Left cardiac atrium (tissue), 4 donors: ENCODE data around the gene EQTN. TPM values are rescaled to one million over a fixed set of nuclear protein-coding genes. Genes with fewer than 3 reads are reported as not detected.
A peak's percentile ranks its signal among the peaks of the same experiment; 100 is the strongest.

Source experiments
- ATAC-seq, 2 donors: fragments of 200-7000 bp; cut with Tn5 transposase; one replicate each; pipeline ENCODE4 v1.9.1; 2020; ENCODE audit warnings: mild to moderate bottlenecking in 2 of 2, moderate library complexity in 2 of 2
- DNase-seq: peaks from one replicate; pipeline ENCODE4 v3.0.0-alpha.2; 2020
- intact Hi-C, 2 donors: fragments of 100-400 bp; cut with DNase I; formaldehyde crosslinking; loops; one replicate each; pipeline versions ENCODE4 v1.14.1 to v1.15.1; 2022 to 2023
- long read RNA-seq: library from polyadenylated mRNA; unstranded; transcript quantifications from one replicate; pipeline ENCODE4 v2.0.0, GENCODE V29; 2021
- total RNA-seq, 2 donors: library from RNA; stranded (reverse); fragmentation: NEBNext Ultra II Directional; extraction: Animal tissue kit (Norgen Biotek cat#: 25700); gene quantifications; one replicate each; pipeline ENCODE4 v1.2.1, GENCODE V29; 2021
- donor health status: DM: no; HTN: yes; CAD: no.
- donor health status: DM: no; HTN: yes; CAD: no; lungs with severe emphysema.
- donor health status: DM: yes; HTN: yes; CAD: no.
- donor health status: Dilated cardiomyopathy.

Gene EQTN
- total RNA-seq = not detected
- long read RNA-seq = 0 reads

DNA sequence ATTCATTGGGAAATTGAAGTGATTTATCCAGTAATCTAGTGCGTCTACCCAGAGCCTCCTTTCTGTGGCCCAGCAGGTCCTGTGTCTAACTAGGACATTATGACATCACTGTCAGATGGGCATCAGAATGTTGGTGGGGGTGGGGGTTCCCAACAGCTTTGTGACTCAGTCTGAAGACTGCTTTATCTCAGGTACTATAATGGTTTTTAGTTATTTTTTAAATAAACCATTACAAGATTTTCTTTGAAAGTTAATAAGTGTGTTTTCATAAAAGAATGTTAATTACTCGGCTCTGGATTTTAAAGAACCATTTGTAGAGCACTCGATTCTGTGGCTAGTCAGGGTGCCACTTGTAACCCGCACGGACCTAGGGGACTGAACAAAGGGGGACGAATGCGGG, at the start of gene EQTN:
Gene EQTN (minus strand): TSS at position 101 of the 400 bp plus-strand sequence. CDS start 95 bp downstream, at position 6.
- intact Hi-C loops = no loop called here
- DNase-seq = no peak
- no peak for ATAC-seq

GRCh38 chr9:27344776-27345175, 47.8 kb upstream of the EQTN start:
- intact Hi-C loops = no loop called here
- DNase-seq (no peak), ATAC-seq (no peak)

DNA sequence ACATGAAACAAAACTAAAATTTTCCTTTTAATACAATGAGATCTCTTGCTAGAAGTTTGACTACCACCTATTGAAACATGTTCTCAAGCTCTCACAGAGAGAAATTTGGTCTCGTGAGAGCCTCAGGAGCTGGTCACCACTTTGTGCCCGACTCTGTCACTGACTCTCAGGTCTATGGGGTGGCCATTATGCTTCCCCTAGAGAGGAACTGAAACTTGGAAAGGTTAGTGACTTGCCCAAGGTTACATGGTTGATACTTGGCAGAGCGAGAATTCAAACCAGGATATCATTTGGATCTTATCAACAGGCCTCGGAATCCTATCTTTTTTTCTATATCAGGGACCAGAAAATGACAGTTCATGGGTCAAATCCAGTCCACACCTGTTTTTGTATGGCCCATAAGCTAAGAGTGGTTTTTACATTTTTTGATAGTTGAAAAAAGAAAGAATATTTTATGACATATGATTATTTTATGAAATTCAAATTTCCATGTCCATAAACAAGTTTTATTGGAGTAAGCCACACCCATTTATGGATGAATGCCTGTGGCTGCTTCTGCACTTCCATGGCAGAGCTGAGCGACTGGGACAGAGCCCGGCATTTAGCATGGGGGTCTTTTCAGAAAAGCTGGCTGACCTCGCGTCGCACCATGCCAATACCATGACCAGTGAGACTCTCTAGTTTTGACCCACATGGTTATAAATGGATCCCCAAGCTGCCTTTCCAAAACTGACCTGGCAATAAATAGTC, 44.8 kb upstream of the EQTN start:
- no peak for DNase-seq
- intact Hi-C loops = no loop called here
- ATAC-seq = no peak

DNA sequence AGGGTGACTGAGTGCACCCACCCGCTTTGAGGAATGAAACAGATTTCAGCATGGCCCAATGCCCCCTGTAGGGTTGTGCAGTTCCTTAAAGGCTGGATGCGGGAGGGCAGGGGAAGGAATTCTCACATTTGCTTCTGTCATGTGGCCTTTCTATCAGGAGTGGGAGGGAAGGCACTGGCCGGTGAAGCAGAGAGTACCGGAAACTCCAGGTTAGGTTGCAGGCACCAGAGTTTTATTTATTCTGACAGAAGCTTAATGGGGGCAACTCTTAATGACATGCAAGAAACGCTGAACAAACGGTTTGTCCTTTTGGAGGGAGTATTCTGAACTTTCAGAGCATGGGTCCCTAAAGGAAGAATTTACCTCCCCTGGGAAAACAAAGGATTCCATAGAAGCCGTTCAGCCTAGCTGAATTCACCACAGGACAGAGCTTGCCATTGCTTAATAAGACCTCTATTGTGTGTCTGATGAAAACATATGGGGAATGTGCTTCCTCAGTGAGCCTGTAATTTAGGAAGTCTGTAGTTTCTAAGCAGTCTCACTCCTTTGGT, 44.1 kb upstream of the EQTN start:
- ATAC-seq (peak in 1 of 2 donors; percentile 45), DNase-seq (no peak)
- intact Hi-C loops = no loop called here

DNA sequence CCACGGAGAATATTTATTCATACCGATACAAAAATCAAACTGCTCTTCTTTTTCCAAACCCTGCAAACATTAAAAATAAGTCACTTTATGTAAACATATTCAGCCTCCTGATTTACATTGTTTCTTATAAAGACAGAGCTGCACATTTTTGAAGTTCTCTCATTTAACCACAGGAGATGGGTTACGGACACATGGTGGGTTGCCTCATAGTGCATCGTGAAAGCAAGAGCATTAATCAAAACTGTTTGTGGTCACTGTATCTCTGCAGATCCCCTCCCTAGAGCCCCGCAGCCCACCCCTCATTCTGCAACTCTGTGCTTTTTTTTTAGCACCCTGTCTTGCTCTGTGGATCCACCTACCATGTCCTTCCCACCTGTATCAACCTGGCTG, 43.3 kb upstream of the EQTN start:
- no peak for DNase-seq
- intact Hi-C loops = no loop called here
- no peak for ATAC-seq

DNA sequence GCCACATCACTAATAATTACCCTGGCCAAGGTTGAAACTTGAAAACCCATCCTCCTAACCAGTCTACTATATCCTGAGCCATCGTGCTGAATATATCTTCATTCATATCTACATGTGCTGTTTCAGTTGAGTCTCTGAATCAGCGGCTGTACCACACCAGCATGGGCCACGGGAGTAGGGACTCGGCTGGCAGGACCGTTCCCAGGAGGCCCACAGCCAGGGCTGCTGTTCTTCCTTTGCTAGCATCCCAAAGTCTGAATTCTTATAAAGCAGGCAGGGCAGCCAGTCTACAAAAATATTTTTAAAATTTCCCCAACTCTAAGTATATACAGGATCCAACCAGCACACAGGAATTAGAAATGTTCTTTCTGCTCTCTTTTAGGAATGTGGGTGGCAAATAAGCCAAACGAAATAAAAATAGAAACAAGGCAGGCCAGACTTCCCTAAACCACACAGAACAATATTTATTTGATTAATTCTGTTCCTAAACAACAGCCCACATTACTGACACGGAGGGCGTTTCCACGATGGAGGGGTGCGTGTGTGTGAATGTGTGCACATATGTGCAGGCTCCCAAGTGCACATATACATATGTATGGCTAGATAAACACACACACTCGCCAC, 42.8 kb upstream of the EQTN start:
- peak in 1 of 2 donors; percentile 54 for ATAC-seq
- DNase-seq = no peak
- intact Hi-C loops = loop anchor here in 1 of 2 donors (5.0 kb wide), 1 partner anchor 188 kb away; the partner anchor contains the start of gene MOB3B

- intact Hi-C loops = loop anchor here in 1 of 2 donors (5.0 kb wide), 1 partner anchor 189 kb away; the partner anchor contains the start of gene MOB3B
- DNase-seq (no peak), ATAC-seq (peak in 1 of 2 donors; percentile 18)
These were observed 41.6 kb upstream of the EQTN start for GRCh38 chr9:27338527-27338903.

DNA sequence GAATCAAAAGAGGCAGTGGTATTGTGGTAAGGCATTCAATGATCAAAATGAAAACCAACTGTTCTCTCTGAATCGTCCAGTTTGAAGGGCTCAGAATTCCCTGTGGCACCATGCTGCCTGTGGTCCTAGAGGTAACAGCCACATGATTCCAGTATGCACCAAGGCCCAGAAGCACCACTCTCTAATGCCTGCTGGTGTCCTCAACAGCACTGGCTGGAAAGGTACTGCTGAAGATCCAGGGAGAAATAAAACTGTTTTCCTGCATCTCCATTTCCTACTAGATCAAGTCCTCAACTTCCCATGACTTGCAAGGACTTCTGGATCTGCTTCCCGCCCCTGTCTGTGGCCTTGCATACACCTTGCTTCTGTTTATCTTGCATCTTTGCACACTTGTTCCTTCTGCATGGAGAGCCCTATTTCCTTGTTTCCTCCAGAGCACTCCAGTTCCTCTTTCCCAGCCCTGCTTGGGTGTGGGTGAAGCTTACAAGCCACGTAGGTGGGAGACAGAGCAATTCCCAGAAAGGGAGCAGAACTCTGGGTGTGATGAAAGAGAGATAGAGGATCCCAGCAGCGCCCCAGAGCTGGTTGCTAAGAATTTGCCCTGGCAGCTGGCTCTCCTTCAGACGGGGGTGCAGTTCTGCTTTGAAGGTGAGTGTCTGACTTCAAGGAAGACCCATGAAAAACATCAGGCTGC, 41.0 kb upstream of the EQTN start:
- DNase-seq (no peak), ATAC-seq (peak in 1 of 2 donors; percentile 41)
- intact Hi-C loops = loop anchor here in 1 of 2 donors (5.0 kb wide), 1 partner anchor 189 kb away; the partner anchor contains the start of gene MOB3B

DNA sequence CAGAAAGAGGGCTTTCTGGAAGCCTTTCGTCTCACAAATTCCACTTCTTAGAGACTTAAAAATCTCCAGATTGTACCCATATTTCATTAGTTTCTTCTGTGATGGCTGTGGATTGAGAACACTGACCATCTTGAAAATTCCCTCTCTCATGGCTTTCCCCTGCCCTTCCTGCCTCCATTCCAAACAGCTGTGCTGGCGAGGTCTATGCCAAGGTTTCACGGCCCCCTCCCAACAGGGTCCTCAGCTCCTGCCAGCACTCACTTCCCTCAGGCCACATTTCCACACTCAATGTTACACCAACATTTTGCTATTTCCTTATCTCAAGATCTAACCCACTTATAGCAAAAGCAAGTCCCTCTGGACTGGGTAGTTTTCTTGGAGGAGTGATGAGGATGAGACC, 40.3 kb upstream of the EQTN start:
- ATAC-seq = no peak
- no peak for DNase-seq
- intact Hi-C loops = loop anchor here in 1 of 2 donors (5.0 kb wide), 1 partner anchor 190 kb away; the partner anchor contains the start of gene MOB3B

- DNase-seq (no peak), ATAC-seq (no peak)
- intact Hi-C loops = loop anchor here in 1 of 2 donors (5.0 kb wide), 1 partner anchor 190 kb away; the partner anchor contains the start of gene MOB3B
These were observed 39.9 kb upstream of the EQTN start for GRCh38 chr9:27336829-27337228.

DNA sequence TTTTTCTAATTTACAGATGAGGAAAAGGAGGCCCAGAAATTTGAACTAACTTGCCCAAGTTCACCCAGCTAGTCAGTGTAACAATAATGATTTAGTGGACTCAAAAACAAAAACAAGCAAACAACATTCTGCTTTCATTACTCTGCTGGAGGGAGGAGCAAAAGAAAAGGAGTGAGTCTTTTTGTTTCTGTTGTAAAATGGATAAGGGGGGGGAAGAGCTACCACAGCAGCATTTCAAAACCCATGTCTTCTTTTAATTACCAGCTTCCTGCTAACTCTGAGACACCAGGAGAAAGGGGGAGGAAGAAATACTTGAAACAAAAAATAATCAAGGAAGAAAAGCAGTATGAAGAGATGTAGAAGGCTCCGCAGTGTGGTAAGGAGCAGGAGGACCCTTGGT, 39.2 kb upstream of the EQTN start:
- no peak for ATAC-seq
- no peak for DNase-seq
- intact Hi-C loops = loop anchor here in 1 of 2 donors (5.0 kb wide), 1 partner anchor 191 kb away; the partner anchor contains the start of gene MOB3B

GRCh38 chr9:27335075-27335474, 38.1 kb upstream of the EQTN start:
- intact Hi-C loops = loop anchor here in 1 of 2 donors (5.0 kb wide), 1 partner anchor 192 kb away; the partner anchor contains the start of gene MOB3B
- DNase-seq (no peak), ATAC-seq (no peak)

DNA sequence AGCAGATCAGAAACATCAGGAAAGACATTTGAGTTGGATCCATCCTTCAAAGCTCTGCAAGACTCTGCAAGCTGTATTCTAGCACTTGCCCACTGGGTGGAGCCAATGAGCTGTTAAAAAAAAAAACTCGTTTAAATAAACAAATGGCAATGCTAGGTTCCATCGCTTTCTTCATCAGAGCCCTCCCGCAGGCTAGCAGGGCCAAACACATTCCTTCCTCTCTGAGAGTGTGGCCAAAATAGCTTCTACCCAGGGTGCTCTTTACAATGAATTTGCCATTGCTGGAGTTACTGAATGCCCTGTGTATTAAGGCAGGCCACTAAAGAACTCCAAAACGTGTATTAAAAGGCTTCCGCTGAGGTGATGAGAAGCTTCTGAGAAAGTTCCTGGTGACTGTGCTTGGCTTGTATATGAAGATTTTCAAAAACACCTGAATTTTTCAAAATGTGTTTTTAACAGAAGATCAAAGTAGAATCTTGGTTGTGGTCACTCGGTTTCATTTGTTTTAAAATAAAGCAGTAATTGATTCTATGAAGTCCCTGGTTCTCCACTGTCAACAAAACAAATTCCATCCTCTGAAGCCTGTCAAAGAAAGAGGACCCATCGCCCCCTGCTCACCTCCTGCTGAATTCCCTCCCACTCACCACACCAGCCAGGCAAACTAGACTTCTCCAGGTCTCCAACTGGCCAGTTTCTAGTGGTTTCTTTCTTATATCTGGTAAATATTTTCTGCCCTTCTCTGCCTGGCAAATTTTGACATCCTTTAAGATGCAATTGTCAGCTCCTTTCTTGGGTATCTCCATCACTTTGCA, 36.5 kb upstream of the EQTN start:
- ATAC-seq (peak; percentile 92), DNase-seq (peak; percentile 49)
- intact Hi-C loops = loop anchor here (1.0 to 5.0 kb wide), 3 partner anchors 196 to 215 kb away; partner anchors contain the start of gene MOB3B (in 1 of the 2)

- DNase-seq = no peak
- intact Hi-C loops = loop anchor here in 1 of 2 donors (5.0 kb wide), 1 partner anchor 216 kb away; no protein-coding TSS in a partner anchor
- ATAC-seq = no peak
These were observed 34.4 kb upstream of the EQTN start for GRCh38 chr9:27331393-27331792.

- no peak for ATAC-seq
- intact Hi-C loops = no loop called here
- DNase-seq = no peak
These were observed 32.3 kb upstream of the EQTN start for GRCh38 chr9:27329291-27329690.

DNA sequence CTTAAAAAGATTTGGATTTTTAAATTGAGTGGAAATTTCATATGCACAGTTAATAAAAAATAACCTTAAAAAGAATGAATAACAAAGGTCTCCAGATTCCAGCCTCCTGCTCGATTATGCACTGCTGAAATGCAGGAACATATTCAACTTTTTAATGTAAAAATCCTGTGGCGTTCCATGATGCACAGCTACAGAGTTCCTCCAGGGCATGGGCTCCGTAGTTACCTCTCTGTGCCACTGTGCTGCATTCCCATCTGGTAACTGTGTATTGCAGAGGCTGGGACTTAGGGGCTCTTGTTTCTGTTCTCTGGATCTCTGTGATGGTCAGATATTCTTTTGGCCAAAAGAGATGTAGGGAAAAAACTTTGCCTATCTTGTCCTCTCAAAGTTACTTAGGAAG, 31.5 kb upstream of the EQTN start:
- DNase-seq (no peak), ATAC-seq (no peak)
- intact Hi-C loops = no loop called here

DNA sequence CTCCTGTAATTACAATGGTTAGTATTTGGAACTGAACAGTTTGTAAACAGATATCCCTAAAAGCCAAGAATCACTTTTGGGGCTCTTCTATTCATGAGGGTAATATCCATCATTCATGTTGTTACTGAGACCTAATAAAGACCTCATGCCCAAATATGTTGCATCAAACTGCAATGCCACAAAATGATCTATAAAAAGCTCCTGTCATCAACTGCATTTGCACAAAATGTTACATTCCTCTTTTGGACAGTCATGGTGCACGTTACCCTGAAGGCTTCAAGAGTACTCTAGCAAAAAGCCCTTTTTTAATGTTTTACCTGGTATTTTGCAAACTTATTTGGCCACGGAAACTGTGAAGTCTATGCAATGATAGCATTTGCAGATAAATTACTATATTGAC, 14.2 kb upstream of the EQTN start:
- ATAC-seq = peak in 1 of 2 donors; percentile 19
- no peak for DNase-seq
- intact Hi-C loops = no loop called here

GRCh38 chr9:27310582-27310981, 13.6 kb upstream of the EQTN start:
- ATAC-seq (no peak), DNase-seq (no peak)
- intact Hi-C loops = no loop called here
